T-helper 2 cell (primary cell): ENCODE data around the gene EGLN1.

Experiments
- DNase-seq, 5 experiments: peaks; one replicate each; pipeline versions ENCODE4 v3.0.0 to v3.0.0-alpha.2; 2012 to 2022

The EGLN1 gene

DNA sequence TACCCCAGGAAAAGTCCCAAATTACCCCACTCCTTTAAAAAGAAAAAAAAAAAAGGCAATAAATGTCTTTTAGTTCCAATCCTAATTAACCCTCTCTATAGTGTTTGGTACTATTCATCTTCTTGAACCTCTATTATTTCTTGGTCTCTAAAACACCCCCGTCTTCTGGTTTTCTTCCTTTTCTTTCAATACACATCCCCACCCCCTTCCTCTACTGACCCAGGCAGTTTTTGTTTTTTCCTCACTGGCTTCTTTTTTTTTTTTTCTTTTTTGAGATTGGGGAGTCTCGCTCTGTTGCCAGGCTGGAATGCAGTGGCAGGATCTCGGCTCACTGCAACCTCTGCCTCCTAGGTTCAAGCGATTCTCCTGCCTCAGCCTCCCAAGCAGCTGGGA lies 26.1 kb downstream of the EGLN1 start:
- DNase-seq, result no peak

- no peak for DNase-seq
These were observed 26.8 kb downstream of the EGLN1 start for GRCh38 chr1:231395076-231395997.

DNA sequence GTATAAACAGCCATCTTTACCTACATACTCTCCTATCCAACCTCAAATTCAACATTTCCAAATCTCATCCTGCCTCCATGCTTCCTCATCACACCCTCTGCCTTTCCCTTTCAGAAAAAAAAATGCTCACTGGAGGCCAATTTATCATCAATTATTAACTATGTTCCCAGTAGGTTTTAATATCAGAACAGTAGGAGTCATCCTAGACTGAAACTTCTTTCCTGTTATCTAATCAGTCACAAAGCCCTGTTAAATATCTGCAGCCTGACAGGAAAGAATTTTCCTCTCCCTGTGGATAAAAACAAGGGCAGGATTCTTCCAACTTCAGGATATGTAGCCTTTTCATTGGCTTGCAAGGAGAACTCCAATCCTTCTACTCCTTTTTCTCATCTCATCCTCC lies 28.4 kb downstream of the EGLN1 start:
- no peak for DNase-seq

- DNase-seq, result no peak
These were observed 29.5 kb downstream of the EGLN1 start for GRCh38 chr1:231392389-231393131.

DNA sequence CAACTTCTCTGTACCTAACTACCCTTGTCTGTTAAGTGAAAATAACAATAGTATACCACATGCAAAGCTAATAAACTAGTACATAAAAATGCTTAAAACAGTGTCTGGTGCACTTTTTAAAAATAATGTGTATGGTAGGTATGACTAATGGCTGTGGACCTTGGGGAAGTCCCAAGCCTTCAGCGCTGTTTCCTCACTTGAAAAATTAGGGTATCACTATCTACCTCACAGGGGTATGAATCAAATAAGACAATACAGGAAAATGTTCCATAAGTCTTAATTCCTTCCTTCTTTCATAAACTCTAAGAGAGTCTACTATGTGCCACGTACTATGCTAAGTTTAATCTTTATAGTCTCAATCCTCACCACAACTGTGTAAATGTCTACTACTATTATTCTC lies 32.0 kb downstream of the EGLN1 start:
- peak in 1 of 5 experiments; percentile 4 for DNase-seq

DNA sequence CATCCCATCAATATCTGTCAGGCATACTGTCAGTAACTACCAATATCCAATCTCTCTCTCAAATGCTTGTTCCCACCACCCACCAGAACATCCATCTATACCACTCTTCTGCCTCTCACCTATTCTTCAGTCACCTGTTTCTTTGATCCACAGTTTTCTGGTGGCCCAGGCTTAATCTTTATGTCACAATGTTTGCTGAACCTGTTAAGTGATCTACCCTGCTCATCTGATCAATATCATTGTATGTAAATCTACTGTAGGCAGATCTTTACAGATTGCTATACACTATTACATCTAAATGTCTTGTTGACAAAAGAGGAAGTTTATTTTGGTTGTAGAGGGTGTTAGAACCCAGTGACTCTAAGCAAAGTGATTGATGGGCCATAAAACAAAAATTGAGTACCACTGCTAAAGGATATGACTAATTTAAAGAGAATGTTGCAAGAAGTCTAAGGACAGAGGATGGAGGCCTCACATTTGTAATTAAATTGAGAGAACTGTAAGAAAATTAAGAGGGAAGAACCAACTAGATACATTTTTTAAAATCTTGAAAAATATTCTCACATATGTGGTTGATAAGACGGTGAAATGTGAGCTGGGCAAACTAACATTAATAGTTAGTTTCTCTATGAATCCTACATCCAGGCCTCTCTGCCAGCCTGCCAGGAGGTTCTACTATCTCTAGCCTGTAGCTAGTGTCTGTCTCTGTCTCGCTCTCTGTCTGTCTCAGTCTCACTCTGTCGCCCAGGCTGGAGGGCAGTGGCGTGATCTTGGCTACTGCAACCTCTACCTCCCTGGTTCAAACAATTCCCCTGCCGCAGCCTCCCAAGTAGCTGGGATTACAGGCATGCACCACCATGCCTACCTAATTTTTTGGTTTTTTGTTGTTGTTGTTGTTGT lies 34.1 kb downstream of the EGLN1 start:
- DNase-seq, result peak in 1 of 5 experiments; percentile 71

GRCh38 chr1:231386466-231386865 lies 35.6 kb downstream of the EGLN1 start:
- DNase-seq, result no peak

DNA sequence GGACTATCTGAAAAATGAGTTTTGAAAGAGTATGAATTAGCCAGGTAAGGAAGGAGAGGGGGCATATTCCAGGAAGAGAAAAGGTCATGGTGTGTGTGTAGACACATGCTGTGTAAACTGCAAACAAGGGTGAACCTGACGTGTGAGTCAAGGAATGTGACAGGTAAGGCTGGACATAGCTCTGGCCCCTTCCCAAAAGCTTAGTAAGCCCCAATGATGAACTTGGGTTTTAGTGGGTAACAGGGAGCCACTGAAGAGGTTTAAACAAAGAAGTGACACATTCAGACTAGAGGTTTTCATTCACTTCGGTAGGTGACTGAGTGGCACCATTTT lies 36.7 kb downstream of the EGLN1 start:
- no peak for DNase-seq

GRCh38 chr1:231384696-231385415 lies 37.2 kb downstream of the EGLN1 start:
- DNase-seq, result no peak

DNA sequence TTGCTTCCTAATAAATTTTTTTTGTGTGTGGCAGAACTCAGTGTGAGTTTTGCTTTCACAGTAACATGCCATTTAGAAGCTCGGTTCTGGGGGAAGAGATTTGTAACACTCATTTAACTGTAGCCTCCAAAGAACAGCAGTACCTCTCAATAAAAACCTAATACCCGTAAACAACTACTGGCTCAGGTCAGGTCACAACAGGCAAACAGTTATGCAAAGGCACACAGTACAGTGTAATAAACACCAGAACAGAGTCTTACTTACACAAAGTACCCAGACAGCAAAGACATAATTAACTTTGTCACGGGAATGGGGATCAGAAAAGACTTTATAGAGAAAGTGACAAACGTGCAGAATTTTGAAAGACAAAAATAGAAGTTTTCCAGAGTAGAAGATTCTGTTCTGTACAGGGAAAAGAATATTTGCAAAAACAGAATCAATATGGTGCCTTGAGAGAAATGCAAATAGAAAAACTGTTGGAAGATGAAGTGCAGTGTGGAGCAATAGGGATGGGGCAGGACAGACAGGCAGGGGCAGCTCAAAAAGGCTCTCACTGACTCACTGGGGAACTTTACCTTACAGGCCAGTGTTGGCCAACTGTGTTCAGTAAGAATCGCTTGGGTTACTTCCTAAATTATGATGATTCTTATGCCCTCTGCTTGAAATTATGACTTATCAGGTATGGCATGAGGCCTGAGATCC lies 38.8 kb downstream of the EGLN1 start:
- no peak for DNase-seq

DNA sequence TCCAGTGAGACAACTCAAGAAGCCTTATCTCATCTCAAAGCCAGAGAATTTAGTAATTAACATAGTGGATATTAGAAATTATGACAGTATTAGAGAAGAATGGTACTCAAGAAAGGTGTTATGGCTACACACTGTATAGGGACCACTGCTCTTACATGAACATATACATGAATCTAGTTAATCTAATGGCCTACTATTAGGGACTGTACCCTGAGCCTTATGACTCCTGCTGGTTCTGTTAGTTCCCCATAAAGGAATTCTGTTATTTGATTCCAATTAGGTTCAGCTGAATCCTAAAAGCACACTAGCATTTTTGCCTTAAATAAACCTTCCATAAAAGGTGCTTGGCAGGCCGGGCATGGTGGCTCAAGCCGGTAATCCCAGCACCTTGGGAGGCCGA lies 39.7 kb downstream of the EGLN1 start:
- DNase-seq, result no peak

DNA sequence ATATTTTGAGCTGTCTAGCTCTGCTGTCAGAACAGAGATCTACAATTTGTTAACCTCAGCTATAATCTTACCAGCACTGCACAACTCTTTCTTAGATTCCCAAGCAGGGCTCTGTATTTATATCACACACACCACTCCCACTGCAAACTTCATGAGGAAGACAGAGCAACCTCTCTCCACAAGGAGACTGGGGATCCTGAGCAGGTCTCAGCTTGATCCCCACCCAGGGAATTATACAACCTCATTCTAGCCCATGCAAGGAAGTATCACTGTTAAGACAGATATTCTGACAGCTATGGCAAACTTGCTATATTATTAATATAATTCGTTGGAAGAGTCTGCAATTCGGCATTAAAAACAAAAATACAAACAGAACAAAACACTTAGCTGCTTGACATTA lies 40.4 kb downstream of the EGLN1 start:
- no peak for DNase-seq

DNA sequence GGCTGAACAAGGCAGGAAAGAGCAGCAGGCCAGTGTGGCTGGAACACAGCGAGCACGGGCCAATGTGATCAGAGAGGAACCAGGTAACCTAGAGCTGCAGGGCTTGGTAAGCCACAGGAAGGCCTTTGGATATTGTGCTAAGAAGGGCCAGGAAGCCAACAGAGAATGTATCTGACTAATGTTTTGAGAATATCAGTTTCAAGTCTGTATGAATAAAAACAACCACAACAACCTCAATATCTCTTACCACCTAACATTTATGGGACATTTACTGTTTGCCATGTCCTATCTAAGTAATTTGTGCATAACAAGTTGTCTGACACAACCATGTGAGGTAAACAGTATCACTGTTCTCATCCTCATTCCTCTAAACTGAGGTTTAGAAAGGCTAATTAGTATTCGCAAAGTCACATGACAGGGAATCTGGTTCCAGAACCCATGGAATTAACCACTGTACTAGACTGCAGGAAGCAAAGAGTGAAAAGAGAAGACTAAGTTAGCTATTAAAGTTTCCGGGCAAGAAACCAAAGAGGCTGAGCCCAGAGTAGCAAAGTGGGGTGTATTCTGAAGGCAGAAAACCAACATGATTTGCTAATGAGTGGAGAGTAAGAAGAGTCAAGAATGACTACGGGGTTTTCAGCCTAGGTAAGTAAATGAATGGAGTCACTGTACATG lies 45.1 kb downstream of the EGLN1 start:
- peak in 1 of 5 experiments; percentile 31 for DNase-seq

DNA sequence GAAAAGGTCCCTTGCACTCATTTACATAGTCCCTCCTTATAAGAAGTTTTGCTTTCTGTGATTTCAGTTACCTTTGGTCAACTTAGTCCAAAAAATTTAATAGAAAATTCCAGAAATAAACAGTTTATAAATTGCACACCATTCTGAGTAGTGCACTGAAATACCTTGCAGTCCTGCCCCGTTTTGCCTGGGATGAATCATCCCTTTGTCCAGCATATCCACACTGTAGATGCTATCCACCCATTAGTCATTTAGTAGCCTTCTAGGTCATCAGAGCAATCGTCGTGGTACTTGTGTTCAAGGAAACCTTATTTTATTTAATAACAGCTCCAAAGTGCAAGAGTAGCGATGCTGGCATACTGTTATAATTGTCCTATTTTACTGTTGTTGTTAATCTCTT lies 46.0 kb downstream of the EGLN1 start:
- DNase-seq, result no peak

DNA sequence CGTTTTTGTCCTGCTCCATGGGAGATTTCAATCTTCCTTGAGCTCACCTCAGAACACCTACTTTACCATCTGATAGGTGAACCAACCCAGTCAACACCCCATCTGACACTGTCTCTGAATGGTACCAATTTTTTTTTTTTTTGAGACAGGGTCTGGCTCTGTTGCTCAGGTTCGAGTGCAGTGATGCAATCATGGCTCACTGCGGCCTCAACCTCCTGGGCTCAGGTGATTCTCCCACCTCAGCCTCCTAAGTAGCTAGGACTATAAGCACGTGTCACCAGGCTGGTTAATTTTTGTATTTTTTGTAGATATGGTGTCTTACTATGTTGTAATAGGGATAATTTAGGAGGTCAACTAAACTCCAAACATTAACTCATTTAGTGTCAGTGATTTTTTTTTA lies 47.7 kb downstream of the EGLN1 start:
- DNase-seq, result no peak

DNA sequence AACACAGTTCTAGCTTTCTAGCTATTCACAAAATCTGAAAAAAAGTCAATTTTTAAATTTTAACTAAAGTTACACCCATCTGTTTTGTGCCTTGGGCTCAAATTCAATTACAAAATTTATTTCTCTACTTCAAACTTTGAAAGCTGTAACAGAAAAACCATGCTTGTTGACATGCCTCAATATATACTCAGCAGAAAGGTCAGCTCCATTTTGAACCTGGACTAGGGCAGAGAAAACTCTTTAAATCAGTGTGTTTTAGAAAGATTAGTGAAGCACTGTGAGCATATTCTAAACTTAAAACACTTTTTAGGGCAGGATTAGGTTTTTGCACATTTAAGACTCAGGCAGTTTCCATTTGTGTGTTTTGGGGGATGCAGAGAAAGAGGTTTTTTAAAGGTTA lies 49.6 kb downstream of the EGLN1 start:
- no peak for DNase-seq

GRCh38 chr1:231369282-231369681 lies 52.8 kb downstream of the EGLN1 start:
- DNase-seq, result no peak

GRCh38 chr1:231364192-231364591 lies 57.9 kb downstream of the EGLN1 start:
- no peak for DNase-seq

- no peak for DNase-seq
These were observed 58.5 kb downstream of the EGLN1 start for GRCh38 chr1:231363624-231364023.

DNA sequence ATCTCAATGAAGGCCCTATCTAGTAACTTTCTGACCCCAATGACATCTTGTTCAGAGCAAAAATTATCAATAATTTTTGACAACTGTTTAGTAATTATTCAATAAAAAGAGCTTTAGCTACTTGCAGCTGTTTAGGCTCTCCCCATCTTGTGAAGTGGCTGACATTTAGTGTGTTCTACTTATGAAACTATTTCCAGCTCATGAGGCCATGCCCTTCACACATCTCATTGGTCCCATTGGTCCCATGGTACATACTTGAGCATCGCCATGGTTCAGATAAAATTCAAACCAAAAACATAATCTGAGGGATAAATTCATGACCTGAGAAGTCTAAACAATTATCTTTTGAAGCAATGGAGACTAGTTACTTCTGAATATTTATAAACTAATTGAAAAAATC lies 59.8 kb downstream of the EGLN1 start:
- no peak for DNase-seq

DNA sequence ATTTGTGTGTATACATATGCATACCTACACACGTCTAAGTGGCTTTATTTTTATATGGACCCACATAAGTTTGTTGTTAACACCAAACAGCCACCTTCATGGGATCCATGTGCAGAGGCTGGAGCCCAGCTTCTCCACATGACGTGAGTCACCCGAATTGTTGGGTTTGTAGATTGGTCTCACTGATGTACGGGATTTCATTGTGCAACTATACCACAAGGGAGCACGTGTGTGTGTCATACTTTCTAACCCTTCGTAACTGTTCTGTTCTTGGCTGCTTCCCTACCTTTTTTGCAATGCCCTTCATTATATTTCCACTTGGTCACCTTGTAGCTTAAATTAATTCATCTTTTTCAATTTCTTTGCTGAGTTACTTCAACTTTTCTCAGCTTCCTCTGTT lies 63.0 kb downstream of the EGLN1 start:
- DNase-seq, result no peak
